Middle frontal gyrus (tissue), 1 donor: ENCODE measurements around the gene C16orf89.
"Not testable (repeated sequence)": the region's sequence is repeated elsewhere in the genome, so short reads cannot be mapped to it uniquely, and the experiment has no call there.

Experiments
- DNase-seq: peaks from one replicate; pipeline ENCODE4 v3.0.0-alpha.2; 2015; ENCODE audit warnings: low spot score; ENCODE audit errors: extremely low spot score

C16orf89 gene

DNA sequence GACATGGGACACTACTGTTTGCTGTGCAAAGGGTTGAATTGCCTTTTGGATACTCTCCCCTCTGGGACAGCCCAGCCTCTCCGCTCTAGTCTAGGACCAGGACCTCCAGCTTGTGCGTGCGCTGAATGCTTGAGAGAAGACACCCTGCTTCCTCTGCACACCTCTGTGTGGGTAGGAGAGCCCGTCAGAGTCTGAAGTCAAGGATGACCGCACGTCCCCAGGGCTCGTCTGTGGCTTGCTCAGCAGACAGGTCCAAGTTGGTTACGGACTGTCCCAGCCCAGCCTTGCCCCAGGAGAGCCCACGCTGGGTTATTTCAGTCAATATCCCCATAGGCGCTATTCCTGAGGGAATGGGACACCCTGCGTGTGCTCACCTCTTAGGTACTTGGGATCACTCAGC, 3.7 kb downstream of the C16orf89 start:
- no peak for DNase-seq

DNA sequence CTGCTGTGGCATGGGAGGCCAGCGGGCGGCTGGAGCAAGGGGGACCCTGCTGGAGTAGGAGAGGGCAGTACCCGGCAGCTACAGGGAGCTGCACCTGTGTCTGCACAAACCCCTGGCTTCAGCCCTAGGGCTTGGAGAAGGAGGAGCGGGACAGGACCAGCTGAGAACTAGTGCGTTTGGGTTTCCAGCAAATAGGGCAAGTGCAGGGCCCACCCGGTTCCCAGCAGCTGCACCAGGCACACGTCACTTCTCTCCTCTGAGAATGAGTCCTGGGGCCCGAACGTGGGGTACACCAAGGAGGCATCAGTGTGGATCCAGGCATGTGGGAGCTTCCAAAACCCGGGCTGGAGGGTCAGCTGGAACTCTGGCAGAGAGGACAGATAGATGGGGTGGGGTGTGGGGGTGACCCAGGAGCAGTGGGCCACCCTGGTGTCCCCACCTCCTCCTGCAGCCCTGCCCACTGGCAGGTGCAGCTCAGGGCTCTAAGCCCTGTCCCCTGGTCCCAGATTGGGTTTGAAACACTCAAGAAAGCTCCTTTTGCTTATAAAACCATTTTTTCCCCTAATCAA, 5.6 kb downstream of the C16orf89 start:
- DNase-seq, result no peak

DNA sequence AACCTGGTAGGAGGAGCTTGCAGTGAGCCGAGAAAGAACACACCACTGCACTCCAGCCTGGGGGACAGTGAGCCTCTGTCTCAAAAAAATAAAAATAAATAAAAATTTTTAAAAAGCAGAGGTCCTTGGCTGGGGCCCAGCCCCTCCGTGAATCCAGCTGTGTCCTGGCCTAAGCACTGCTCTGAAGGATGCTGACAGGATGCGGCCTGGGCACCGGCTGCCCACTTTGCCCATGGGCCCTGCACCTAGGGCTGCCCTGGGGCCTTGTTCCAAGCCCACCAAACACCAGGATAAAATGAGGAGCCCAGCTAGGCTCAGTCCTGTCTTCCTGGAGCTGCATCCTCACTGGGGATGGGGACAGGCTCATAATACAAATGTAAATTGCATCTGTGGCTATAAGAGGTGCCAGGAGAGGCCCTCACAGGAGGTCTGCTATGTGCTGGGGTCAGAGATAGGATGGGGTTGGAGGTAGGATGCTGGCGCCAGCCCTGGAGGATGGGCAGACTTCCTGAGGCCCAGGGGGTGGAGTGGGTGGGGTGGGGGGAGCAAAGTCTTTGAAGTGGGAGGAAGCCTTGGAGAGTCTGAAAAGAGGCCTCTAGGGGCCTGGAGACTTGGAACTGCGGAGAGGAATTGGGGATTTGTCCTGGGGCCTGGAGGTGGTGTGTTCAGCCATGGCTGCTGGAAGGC, 6.2 kb downstream of the C16orf89 start:
- no peak for DNase-seq

DNA sequence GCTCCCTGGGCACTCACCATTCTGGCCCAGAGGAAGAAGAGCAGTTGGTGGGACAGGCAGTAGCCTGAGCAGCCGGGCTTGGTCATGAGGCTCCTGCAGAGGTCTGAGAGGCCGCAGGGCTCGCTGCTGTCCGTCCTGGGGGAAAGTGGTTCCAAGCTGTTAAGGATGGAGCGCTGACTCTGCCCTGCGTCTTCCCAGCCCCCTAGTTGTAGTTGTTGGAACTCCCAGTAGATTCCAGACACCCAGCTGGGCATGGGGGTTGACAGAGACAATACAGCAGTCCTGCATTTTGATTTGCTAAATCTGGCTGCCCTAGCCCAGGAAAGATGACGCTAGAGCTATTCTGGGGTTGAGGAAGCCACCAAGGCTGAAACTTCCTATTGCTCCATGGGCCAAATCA, 7.3 kb downstream of the C16orf89 start:
- no peak for DNase-seq

DNA sequence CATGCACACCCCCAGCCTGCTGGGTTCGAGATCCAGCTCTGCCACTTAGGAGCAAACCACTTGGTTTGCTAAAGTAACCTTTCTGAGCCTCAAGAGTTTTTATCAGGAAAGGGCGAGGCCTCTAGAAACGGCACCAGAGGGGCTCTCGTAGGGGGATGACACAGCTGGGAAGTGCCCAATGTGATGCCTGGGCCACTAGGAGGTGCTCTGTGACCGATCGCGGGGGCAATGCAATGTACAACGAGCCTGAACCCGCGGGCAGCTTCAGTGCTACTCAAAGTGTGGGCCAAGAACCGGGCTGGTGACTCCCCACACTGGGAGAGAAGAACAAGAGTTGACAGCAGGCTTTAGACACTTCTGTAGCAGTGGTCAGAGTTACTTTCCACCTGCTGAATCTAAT, 9.4 kb downstream of the C16orf89 start:
- no peak for DNase-seq

DNA sequence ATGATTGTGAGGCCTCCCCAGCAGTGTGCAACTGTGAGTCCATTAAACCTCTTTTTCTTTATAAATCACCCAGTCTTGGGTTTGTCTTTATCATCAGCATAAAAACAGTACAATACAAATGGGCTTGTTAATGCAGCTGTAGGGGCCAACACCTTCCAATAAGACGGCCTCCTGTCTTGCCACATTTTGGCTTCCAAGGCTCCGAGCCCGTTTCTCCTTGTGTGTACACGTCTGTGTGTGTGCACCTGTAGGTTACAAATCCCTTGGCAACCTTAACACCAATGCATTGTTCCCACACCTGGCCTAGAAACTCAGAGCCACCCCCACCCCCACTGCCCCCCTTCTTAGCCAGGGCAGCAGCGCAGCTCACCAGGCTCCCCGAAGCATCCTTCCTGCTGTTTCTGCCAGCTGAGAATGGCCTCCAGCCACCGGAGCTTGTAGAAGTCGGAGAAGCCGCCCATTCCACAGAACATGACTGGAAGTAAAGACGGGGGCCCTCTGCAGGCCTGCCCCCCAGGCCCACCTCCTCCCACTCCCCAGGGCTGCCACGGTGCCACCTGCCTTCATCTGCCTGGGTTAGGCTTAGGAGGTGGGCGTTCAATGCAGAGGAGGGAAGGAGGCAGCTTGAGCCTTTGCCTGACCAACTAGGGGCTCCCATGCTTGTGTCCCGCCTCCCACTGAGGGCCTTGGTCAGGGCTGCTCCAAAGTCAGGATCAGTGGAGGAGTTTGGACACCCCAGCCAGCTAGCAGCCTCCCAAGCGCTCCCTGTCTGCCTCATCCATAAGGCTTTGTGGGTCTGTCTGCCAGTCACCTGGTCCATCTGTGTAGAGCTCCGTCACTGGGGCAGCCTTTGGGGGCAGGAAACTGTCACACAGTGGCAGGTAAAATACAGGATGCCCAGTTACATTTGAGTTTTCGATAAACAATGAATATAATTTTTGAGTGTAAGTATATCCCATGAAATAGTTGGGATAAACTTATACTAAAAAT, 10.6 kb downstream of the C16orf89 start:
- DNase-seq, result no peak

DNA sequence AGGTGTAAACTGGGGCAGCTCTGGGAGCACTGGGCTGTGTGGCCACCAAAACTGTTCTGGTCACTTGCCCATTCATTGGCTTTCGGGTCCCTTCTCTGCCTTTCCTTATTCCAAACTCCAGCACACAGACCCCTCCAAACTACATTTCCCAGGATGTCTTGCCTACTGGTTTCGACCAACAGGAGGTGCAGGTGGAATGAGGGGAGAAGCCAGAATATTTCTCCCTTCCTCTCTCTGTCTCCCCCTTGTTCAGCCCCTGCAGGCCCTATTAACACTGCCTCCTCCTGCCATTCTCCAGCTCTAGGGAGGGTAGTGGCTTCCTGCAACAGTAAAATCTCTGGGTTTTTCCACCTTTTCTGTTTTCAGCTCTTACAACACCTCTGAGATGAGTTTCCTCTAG, 18.8 kb downstream of the C16orf89 start:
- DNase-seq, result no peak

DNA sequence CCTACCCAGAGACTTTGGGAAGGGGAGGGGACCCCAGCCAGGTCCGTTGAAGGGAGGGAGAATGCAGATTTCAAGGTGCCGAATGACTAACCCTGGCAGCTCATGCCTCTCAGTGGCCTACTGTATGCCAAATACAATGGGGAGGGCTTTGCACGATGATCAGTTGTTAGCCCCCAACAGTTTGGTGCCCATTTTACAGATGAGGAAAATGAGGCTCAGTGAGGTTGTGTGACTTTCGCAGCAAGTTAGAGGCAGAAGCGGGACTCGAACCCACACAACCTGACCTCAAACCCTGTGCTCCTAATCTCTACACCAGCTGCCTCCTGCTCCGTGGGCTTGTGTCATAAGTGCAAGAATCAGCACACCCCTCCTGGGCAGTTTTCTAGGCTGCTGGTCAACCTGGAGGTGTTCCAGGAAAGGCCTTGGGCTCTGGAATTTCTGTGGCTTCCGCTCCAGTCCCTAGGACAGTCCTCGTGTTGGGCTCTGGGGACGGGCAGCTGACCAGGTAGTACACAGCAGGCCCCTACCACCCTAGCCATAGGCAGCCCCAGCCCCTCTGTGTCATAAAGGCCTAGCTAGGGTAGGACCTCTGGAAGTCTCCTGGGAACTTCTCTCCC, 20.1 kb downstream of the C16orf89 start:
- DNase-seq, result no peak

DNA sequence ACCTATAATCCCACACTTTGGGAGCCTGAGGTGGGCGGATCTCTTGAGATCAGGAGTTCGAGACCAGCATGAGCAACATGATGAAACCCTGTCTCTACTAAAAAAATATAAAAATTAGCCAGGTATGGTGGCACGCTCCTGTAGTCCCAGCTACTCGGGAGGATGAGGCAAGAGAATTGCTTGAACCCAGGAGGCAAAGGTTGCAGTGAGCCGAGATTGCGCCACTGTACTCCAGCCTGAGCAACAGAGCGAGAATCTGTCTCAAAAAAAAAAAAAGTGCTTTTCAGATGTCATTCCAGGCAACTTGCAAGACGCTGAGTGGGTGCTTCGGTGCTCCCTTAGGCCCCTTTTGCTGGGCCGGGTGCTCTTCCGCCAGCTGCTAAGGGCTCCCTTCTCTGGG, 21.2 kb downstream of the C16orf89 start:
- DNase-seq, result not testable (repeated sequence)

DNA sequence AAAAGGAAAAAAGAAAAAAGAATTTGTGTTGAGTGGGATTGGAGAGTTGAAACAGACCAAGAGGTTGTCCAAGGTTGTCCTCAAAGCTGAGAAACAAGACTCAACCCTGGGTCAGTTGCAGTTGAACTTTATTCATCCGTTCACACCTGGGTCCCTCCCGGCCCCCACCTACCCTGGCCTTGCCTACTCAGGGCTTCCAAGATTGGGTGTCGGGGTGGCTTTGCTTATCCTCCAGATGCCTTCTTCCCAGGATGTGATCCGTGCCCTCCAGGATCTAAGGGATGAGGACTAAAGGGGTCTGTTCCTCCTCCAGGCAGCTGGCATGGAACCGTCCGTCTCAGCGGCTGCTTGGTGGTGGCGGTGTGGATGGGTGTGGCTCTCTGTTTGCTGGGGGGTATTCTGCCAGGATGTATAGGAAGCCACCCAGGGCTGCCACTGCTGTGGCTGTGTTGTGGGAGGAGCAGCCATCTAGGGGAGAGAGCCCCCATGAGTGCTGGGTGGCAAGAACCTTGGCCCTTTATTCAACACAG, 21.7 kb downstream of the C16orf89 start:
- no peak for DNase-seq

DNA sequence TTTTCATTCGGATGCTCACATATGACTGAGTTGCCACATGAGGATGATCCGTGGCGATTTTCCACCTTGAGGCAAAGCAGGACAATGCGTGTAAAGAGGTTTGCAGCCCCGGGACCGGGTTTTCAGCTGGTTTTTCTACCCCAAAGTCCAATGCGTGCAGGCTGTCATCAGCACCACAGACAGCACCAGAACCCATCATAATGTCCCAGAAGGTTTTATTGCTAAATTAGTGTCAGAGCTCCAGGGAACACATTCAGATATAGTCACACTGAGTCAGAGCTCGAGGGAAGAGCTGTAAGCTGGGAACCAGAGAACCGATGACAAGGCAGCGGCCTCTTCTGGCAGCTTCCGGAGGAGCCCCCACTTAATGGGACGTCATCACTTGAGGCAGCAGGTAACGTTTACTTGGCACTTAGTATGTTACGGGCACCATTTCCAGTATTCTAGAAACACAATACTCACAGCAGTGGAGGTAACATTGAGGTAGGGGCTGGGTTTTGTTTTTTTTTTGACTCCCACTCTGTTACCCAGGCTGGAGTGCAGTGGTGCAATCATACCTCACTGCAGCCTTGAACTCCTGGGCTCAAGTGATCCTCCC, 23.1 kb downstream of the C16orf89 start:
- no peak for DNase-seq

DNA sequence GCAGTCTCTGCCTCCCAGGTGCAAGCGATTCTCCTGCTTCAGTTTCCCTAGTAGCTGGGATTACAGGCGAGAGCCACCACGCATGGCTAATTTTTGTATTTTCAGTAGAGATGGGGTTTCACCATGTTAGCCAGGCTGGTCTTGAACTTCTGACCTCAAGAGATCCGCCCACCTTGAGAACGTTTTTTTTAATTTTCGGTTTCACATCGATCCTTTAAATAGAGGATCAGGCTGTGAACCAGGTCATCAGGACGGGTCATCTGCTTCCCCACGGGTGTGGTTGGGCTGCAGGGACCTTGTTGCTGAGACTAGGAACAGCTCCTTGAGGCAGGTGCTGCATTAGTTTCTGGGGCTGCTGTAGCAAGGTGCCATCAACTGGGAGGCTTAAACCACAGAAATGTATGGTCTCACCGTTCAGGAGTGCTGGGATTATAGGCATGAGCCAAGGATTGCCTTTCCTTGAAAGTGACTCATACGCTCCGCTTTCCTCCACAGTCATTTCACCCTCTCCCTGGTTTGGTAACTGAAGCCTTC, 24.1 kb downstream of the C16orf89 start:
- no peak for DNase-seq

DNA sequence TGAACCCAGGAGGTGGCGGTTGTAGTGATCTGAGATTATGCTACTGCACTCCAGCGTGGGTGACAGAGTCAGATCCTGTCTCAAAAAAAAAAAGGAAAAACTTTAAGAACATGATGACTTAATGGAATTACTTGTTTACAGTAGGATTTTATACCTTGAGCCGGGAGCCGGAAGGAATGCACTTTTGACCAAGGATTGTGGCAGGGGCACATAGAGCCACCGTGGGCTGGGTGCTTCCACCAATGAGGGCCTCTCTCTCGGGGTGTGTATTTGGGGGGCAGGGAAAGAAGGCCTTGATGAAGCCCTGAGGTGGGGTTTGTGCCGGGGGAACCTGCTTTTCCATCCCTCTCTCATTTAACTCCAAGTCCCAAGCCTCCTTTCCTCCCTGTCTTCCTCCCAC, 25.3 kb downstream of the C16orf89 start:
- no peak for DNase-seq

DNA sequence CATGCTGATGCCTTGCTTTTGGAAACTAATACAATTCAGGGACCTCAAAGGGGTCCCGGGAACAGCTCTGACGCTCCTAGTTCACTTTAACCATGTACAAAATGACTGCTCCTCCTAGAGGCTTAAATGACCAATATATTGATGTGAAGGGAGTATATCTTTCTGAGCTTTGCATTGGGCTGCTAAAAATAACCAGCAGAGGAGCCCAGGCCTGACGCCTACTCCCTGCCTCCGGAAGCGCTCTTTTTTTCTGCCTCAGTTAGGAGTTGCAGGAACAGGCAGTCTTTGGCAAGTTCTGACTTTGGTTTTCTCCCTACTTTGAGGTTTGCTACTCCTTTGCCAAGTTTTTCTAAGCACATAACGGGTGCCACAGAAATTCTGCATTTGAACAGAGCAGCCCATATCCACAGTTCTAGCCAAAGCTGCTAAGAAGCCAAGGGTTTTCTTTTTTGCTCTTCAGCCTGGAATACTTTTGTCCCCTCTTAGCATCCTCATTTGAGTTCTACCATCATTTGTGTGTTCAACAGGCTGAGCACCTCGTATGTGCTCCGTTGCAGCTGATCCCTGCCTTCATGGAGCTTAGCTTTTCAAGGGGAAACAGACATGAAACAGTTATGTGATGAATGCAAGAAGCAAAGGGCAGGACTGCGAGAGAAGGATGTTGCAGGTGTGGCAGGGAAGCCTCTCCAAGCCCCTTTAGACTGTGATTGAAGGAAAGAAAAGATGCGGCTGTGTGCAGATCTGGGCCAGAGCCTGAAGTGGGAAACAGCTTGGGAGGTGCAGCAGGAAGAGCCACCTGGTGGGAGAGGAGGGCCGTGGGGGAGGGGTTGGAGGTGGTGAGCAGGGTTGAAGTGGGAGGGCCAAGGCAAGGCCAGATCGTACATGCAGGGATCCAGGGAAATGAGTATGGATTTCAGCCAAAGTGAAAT, 29.3 kb downstream of the C16orf89 start:
- DNase-seq, result peak; percentile 73

DNA sequence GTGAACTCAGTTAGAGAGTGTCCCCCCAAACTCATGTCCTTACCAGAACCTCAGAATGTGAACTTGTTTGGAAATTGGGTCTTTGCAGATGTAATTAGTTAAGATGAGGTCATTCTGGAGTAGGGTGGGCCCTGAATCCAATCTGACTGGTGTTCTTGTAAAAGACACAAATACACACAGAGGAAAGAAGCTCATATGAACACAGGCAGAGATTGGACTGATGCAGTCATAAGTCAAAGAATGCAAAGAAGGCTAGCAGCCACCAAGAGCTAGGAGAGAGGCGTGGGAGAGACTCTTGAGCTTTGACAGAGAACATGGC, 29.9 kb downstream of the C16orf89 start:
- no peak for DNase-seq

DNA sequence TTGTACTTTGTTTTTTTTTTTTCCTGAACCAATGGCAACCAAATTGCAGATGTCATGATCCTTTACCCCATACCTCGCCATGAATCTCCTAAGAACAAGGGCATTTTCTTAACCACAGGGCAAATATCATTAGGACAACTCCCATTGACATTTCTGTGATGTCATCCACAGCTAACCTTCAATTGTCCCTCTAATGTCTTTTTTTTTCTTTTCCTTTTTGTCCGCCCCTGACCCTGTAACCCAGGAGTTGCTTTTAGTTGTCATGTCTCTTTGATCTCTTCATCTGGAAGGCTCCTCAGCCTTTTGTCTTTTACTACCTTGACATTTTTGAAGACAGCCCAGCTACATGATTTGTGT, 31.6 kb downstream of the C16orf89 start:
- no peak for DNase-seq

DNA sequence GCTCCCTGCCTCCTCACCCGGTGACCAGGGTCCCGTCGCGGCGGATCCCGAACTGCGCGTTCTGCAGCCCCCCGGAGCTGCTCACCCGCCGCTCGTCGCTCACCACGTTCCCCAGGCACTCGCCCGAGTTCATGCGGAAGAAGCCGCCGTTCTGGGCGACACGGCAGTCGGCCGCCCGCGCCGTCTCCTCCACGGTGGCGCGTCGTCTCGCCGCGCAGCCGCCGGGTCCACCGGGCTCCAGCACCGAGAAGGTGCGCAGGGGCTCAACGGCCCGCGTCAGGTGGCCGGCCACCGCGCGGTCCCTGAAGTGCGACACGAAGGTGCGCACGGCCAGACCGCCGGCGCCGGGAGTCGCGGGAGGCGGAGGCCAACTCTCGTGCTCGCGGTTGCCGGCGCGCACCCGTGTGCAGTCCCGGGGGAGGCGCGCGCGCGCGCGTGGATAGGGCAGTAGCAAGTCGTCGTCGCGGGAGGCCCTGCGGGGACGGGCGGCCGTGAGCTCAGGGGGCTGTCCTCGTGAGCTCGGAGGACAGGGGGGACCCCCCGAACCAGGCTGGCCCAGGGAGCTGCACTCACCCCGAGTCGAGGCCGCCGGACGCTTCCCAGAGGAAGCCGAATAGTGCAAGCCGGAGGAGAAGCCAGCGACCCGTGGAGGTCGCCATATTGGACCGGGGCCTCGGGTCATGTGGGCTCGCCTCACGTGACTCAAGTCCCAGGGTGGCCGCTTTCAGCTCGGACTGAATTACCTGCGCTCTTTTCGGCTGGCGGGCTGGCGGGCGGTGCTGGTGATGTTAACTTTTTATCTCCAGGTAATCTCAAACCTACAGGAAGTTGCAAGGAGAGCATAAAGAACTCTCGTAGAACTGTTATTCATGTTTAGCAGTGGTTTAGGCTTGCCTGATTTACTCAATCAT, 32.2 kb downstream of the C16orf89 start, which contains the start of gene NAGPA:
Gene NAGPA, minus strand, starts transcription at position 680 of the 911 bp plus-strand sequence. Its CDS starts 21 bp downstream, at position 659.
- DNase-seq, result peak; percentile 68

DNA sequence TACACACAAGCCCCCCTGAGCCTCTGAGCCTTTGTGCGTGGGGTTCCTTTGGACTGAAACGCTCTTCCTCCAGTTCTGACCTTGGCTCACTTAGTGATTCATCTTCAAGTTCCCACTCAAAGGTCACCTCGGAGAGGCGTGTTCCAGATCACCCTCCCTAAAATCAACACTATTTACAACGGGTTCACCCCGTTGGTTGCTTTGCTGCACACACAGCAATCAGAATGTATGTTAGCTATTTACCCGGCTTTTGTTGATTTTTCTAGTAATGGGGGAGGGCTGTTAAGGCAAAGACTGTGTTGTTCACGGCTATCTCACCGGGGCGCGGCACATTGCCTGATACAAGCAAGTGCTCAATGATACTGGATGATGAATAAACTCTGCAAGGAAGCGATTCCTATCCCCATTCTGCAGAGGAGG, 33.0 kb downstream of the C16orf89 start:
- DNase-seq, result no peak

DNA sequence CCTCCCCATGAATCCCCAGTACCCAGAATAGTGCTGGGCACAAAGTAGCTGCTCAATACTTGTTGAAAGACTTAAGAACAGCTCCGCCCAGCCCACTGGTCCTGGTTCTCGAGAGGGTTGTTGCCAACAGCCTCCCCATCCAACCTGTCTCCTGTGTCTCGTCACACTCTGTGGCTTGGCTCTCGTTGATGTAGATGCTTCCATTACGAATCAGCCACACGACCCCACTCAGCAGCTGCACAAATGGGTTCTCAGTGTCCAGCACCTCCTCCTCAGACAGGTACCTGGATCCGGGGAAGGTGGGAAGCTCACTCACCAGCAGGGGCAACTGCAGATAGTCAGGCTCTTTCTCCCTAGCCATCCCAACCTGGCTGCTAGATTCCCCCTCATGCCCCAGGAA, 34.2 kb downstream of the C16orf89 start:
- no peak for DNase-seq
